LNCAP (cell line): ENCODE measurements around the gene PPM1H.

ENCODE experiments used
- TF ChIP-seq, protein P1 (sequence below): fragments of 450-650 bp; IDR thresholded peaks from 2 replicates; pipeline ENCODE4 v1.5.1; 2017; ENCODE audit warnings: mild to moderate bottlenecking

PPM1H gene

DNA sequence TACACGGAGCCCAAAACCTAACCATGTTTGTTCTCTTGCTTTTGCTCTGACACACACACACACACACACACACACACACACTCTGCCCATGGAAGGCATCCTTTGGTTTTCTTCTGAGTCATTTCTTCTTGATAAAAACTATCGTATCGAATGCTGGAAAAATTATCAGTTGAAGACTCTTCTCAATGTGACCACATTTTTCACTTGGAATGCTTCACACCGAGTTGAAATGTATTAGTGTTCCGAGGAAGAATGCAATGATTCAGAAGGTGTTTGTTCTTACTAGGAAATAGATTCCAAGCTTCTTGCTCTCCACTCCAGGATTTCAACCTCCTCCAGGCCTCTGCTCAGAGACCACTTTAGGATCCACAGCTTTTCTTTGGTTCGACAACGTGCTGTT, 242.1 kb downstream of the PPM1H start:
- TF ChIP-seq, protein P1, sequence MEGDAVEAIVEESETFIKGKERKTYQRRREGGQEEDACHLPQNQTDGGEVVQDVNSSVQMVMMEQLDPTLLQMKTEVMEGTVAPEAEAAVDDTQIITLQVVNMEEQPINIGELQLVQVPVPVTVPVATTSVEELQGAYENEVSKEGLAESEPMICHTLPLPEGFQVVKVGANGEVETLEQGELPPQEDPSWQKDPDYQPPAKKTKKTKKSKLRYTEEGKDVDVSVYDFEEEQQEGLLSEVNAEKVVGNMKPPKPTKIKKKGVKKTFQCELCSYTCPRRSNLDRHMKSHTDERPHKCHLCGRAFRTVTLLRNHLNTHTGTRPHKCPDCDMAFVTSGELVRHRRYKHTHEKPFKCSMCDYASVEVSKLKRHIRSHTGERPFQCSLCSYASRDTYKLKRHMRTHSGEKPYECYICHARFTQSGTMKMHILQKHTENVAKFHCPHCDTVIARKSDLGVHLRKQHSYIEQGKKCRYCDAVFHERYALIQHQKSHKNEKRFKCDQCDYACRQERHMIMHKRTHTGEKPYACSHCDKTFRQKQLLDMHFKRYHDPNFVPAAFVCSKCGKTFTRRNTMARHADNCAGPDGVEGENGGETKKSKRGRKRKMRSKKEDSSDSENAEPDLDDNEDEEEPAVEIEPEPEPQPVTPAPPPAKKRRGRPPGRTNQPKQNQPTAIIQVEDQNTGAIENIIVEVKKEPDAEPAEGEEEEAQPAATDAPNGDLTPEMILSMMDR, result no peak

DNA sequence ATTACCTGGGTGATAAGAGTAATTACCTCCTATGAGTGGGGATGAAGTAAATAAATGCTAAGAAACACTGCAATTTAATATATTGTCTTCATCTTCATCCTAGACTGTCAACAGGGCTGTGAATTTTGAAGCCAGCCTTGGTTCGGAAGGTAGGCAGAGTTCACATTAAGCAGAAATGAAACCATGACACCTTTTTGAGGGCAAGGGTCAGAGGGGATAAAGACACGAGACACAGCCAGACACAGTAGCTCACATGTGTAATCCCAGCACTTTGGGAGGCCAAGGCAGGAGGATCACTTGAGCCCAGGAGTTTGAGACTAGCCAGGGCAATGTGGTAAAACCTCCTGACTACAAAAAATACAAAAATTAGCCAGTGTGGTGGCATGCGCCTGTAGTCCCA, 243.6 kb downstream of the PPM1H start:
- TF ChIP-seq, protein P1, result no peak

DNA sequence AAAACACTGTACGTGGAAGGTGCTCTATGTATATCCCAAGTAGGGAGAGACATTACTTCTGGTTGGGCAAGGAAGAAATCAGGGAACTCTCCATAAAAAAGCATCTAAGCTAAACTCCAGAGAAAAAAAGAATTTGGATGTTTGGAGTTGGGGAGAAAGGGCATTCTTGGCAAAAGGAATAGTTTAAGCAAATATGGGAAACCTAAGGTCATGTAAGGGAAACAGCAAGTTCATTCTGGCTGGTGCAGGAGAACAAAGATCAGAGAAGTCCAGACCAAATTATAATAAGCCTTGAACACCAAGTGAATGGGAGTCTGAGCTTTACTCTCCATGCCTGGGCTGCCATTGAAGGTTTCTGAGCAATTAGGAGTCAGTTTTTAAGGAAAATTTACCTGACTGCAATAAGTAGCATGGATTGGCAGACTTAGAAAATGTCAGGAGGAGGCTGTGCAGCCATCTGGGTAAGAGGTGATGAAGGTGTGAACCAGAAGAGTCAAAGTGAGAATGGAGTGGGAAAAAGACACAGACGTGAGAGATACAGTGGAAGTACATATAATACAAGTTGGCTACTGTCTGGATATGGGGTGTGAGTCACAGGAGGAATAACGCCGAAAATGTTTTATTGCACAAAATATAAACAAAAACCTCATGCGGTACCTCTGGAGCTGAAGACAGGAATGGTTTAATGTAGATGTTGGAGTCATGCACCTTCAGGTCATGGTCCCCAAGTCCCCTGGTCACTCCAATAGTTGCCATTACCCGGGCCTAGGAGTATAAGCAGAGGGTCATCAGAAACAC, 245.7 kb downstream of the PPM1H start:
- TF ChIP-seq, protein P1, result no peak

DNA sequence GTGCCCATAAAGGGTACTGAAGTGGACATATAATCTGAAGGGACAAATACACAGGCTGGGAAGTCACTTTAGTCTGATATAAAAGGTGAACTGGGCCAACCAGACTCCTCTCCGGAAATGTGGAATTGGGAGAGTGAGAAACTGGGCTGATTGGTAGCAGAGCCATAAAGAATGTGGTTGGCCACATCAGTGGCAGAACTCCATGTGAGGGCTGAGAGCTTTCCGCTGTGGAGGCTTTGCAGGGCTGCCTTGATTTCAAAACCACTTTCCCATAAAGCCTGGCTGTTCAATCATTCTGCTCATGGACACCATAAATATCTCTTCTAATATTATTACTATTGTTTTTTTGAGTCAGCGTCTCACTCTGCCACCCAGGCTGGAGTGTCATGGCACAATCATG, 248.0 kb downstream of the PPM1H start:
- TF ChIP-seq, protein P1, result no peak

DNA sequence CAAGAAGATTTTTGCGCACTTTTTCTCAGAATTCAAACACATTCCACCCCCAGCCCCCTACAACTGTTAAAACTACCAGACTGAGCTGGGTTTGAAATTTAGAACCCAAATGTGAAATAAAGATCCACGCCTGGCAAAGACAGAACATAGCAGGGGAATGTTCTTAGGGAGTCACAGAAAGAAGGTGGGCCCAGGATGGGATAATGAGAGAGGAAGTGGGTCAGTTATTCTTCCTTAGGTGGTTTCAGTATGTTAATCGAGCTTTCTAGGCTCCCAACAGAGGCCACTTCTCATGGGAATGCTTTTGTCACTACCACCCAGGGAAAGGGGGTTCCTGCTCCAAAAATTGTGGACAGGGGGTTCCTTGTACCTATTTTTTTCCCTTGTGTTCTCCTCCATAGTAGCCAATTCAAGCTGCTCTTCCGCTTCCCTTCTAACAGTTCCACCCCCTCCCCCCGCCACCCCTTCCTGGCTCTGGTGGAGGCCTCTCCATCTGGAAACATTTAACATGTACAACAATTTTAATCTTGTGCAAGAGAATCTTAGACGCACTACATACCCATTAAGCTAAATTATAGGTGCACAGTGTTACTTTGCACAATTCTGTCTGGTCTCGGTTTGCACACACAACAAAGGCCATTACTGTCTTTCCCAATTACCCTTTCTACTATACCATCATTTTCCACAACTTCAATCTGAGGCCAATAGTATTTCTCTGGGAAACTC, 250.2 kb downstream of the PPM1H start:
- TF ChIP-seq, protein P1, result no peak

DNA sequence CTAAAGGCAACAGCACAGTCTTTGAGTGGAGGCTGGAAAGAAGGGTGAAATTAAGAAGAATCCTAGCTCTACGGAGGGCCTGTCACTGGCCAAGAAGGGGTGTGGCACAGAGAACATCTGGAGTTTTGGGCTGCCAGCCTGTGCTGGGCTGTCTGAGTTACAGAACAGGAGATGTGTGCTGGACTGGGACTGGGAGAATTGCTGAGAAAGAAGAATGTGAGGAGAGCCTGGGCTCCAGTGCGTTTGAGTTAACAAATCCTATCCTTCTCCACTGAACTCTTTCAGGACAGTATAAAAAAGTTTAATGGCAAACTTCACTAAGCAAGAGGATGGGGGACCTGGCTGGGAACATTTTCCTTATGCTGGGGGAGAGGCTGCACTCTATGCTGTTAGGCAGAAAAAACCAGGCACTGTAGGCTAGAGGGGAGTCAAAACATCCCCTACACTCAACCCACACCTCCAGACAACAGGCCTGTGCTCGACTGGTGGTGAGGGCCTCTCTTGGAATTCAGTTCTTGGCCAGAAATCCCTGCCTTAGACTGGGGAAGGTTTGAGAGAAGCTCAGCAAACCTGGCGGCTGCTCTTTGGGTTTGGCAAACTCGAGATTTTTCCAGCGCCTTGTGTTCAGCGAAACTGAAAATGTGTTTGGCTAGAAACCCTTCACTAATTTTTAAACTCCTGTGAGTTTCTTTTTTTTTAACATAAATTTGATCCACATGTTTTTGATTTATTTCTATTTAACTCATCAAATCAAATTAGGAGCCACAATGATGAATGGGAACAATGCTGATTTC, 251.0 kb downstream of the PPM1H start:
- TF ChIP-seq, protein P1, result no peak

DNA sequence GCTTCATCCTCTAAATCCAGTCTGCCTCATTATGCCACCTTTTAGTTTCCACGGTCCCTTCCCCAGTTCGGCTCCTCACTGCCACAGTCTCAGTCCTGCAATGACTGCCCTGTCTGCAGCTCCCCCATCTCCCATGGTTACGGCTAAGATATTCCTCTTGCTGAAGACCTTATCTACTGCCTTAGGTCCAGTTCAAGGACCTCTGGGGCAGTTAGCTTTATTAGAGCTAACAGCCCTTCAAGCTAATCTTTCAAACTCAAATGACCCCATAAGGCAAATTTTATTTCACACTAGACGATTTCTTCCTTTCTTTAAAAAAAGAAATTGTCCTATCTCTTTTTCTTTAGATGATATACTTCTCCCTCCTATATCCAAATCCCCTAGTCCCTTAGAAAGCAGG, 253.6 kb downstream of the PPM1H start:
- TF ChIP-seq, protein P1, result no peak
